22Rv1 (cell line): ENCODE measurements around the gene FRMD4B.

Source experiments
- H3K27ac ChIP-seq: fragments of 450-650 bp; 2 replicates; pipeline ENCODE4 v1.5.1; 2017
- CTCF ChIP-seq: fragments of 450-650 bp; IDR thresholded peaks from 2 replicates; pipeline ENCODE4 v1.5.1; 2017; ENCODE audit warnings: mild to moderate bottlenecking
- ZFX ChIP-seq: fragments of 450-650 bp; IDR thresholded peaks from 2 replicates; pipeline ENCODE4 v1.6.1; 2017; ENCODE audit warnings: antibody characterized with exemption, borderline replicate concordance

The FRMD4B gene

GRCh38 chr3:69385723-69386555 is at the start of gene FRMD4B:
FRMD4B (minus strand) TSS chr3:69386088; CDS start chr3:69385989, 99 bp downstream.
- no peak within 1 kb of the TSS for H3K27ac ChIP-seq
- TF ChIP-seq CTCF (peak; percentile 22), ZFX (no peak)

DNA sequence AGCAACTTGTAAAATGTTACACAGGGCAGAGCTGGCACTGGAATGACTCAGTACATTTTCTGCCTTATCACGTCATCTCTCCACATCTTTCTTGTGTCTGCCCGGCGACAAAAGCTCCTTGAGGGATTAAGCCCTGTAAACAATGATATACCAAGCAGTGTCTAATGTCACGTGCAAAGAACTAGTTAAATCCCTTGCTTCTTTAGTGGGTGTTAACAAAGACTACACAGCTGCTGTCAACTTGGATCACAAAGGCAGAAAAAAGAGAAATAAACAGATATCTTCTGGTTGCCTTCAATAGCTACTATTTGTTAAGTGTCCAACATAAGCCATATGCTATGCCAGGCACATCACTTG is 48.1 kb upstream of the FRMD4B start:
- H3K27ac ChIP-seq, result no peak overlapping the region
- no peak for TF ChIP-seq CTCF
- no peak for TF ChIP-seq ZFX

DNA sequence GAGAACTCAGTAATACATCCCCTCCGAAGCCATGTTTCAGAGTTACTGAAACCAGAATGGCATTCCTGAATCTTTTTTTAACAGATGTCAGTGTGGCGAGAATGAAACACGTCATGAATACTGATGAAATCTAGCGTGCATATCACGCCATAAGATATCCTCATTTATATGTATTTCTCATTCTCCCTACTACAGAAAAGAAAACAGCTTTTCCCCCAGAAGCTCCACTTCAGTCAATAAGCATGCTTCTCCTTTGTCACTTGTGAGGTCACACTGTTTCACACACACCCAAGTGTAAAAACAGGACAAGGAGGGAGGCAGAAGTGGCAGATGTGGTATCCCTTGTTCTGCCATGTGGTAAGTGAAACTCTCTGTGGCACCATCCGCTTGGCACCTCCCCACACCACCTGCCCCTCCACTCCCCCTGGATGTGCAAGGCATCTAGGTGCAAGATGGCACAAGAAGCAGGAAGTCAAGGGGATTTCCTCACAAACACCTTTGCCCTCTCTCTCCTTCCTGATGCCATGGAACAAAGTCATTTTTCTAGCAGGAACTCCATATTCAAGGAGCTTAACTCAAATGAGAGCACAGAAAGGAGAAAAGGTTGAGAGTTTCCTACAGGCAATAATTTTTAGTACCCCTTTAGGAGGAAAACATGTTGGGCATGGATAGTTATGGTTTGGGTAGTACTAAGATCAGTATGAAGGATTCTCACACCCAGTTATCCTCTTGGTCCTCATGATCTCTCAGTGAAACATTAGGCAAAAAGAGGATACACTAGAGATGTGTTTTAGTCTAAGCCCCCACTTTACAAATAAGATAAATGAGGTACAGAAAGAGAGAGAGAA is 47.5 kb upstream of the FRMD4B start:
- no peak overlapping the region for H3K27ac ChIP-seq

GRCh38 chr3:69428657-69429255 is 42.9 kb upstream of the FRMD4B start:
- TF ChIP-seq CTCF (no peak), ZFX (no peak)
- H3K27ac ChIP-seq, result no peak overlapping the region

More for the DNA sequence above, 47.5 kb upstream of the FRMD4B start:
- TF ChIP-seq CTCF (no peak), ZFX (no peak)

GRCh38 chr3:69426967-69427304 is 41.0 kb upstream of the FRMD4B start:
- TF ChIP-seq ZFX (no peak), CTCF (no peak)
- no peak overlapping the region for H3K27ac ChIP-seq

GRCh38 chr3:69426291-69426966 is 40.5 kb upstream of the FRMD4B start:
- TF ChIP-seq ZFX (no peak), CTCF (no peak)
- H3K27ac ChIP-seq, result no peak overlapping the region
